CD14-positive monocyte (primary cell): Measurements from ENCODE around the gene RAI14. TPM values are rescaled to one million over a fixed set of nuclear protein-coding genes. Genes with fewer than 3 reads are reported as not detected.

ENCODE experiments used
- DNase-seq, 3 donors: peaks; one replicate each; pipeline ENCODE4 v3.0.0-alpha.2; 2011 to 2022
- H2AFZ ChIP-seq: 2 replicates; pipeline ENCODE4 v1.6.0; 2012; ENCODE audit warnings: mild to moderate bottlenecking, low read depth, low read length, inconsistent platforms; ENCODE audit not compliant: insufficient read depth, poor library complexity, severe bottlenecking
- H3K27ac ChIP-seq, 2 donors: 1 replicate in 1 of 2; 2 replicates in 1 of 2; pipeline ENCODE4 v1.5.1; 2012 to 2013; ENCODE audit warnings: low read length in 2 of 2, control low read depth in 1 of 2, inconsistent platforms in 1 of 2, low read depth in 1 of 2, mild to moderate bottlenecking in 1 of 2
- H3K27me3 ChIP-seq, 2 donors: one replicate each; pipeline versions ENCODE4 v1.6.0 to v1.6.1; 2011 to 2013; ENCODE audit warnings: low read length in 2 of 2; ENCODE audit not compliant: control insufficient read depth in 2 of 2, insufficient read depth in 2 of 2
- H3K36me3 ChIP-seq, 2 donors: replicated peaks in 1 of 2; 1 replicate in 1 of 2; 2 replicates in 1 of 2; pipeline versions ENCODE4 v1.5.1 to v1.6.1; 2012 to 2013; ENCODE audit warnings: low read length in 2 of 2, control low read depth in 1 of 2, inconsistent platforms in 1 of 2, mild to moderate bottlenecking in 1 of 2; ENCODE audit not compliant: insufficient read depth in 2 of 2, control insufficient read depth in 1 of 2
- H3K4me1 ChIP-seq, 2 donors: 1 replicate in 1 of 2; 2 replicates in 1 of 2; pipeline versions ENCODE4 v1.5.1 to v1.6.1; 2012 to 2013; ENCODE audit warnings: low read length in 2 of 2, control low read depth in 1 of 2, inconsistent platforms in 1 of 2, mild to moderate bottlenecking in 1 of 2, moderate library complexity in 1 of 2; ENCODE audit not compliant: insufficient read depth in 2 of 2, control insufficient read depth in 1 of 2
- H3K4me2 ChIP-seq: replicated peaks from 2 replicates; pipeline ENCODE3; 2012; ENCODE audit warnings: low read length, moderate library complexity, mild to moderate bottlenecking; ENCODE audit not compliant: poor library complexity, severe bottlenecking; ENCODE audit errors: extremely low read depth
- H3K4me3 ChIP-seq, 3 experiments: fragments of 200-600 bp in 1 of 3; sonication (generic) in 1 of 3; replicated peaks in 1 of 3; 1 replicate in 2 of 3; 2 replicates in 1 of 3; pipeline ENCODE4 v1.5.1; 2011 to 2013; ENCODE audit warnings: low read length in 3 of 3, mild to moderate bottlenecking in 3 of 3, control low read depth in 2 of 3, low read depth in 2 of 3, inconsistent platforms in 1 of 3, moderate library complexity in 1 of 3
- H3K79me2 ChIP-seq: 2 replicates; pipeline ENCODE4 v1.6.0; 2012; ENCODE audit warnings: mild to moderate bottlenecking, control low read depth, inconsistent platforms, low read length, moderate library complexity; ENCODE audit not compliant: insufficient read depth
- H3K9ac ChIP-seq: 2 replicates; pipeline ENCODE4 v1.6.0; 2017; ENCODE audit warnings: low read length, mild to moderate bottlenecking; ENCODE audit not compliant: insufficient read depth, poor library complexity, severe bottlenecking
- H3K9me3 ChIP-seq, 2 donors: replicated peaks in 1 of 2; 1 replicate in 1 of 2; 2 replicates in 1 of 2; pipeline versions ENCODE4 v1.5.1 to v1.6.1; 2012 to 2013; ENCODE audit warnings: low read length in 2 of 2, control low read depth in 1 of 2; ENCODE audit not compliant: control insufficient read depth in 1 of 2, insufficient read depth in 1 of 2
- H4K20me1 ChIP-seq: 2 replicates; pipeline ENCODE4 v1.6.0; 2012; ENCODE audit warnings: mild to moderate bottlenecking, low read length, control low read depth, moderate library complexity; ENCODE audit not compliant: insufficient read depth
- H3K27ac Mint-ChIP-seq, 7 donors: one replicate each; pipeline ENCODE4 v1.8.0; 2020; ENCODE audit warnings: mild to moderate bottlenecking in 7 of 7, mixed read lengths in 7 of 7, moderate library complexity in 6 of 7, inconsistent platforms in 2 of 7
- H3K27me3 Mint-ChIP-seq, 3 donors: one replicate each; pipeline ENCODE4 v1.8.0; 2021 to 2022; ENCODE audit warnings: low read depth in 3 of 3, mild to moderate bottlenecking in 3 of 3, mixed read lengths in 3 of 3, moderate library complexity in 3 of 3, inconsistent platforms in 1 of 3
- H3K36me3 Mint-ChIP-seq, 2 donors: one replicate each; pipeline ENCODE4 v1.8.0; 2020; ENCODE audit warnings: mixed read lengths in 2 of 2, inconsistent platforms in 1 of 2, mild to moderate bottlenecking in 1 of 2
- H3K4me1 Mint-ChIP-seq: one replicate; pipeline ENCODE4 v1.8.0; 2020; ENCODE audit warnings: mild to moderate bottlenecking, mixed read lengths
- H3K4me3 Mint-ChIP-seq, 2 donors: one replicate each; pipeline ENCODE4 v1.8.0; 2020; ENCODE audit warnings: mild to moderate bottlenecking in 2 of 2, mixed read lengths in 2 of 2, moderate library complexity in 1 of 2
- H3K9me3 Mint-ChIP-seq, 7 donors: one replicate each; pipeline ENCODE4 v1.8.0; 2020 to 2022; ENCODE audit warnings: mixed read lengths in 7 of 7, mild to moderate bottlenecking in 6 of 7, moderate library complexity in 6 of 7, inconsistent platforms in 2 of 7
- CTCF ChIP-seq: fragments of 200-600 bp; IDR thresholded peaks from one replicate; pipeline ENCODE4 v1.8.0; 2022; ENCODE audit warnings: antibody characterized with exemption, mild to moderate bottlenecking
- WGBS: methylation state at CpG from one replicate; pipeline ENCODE4 v1.1.5; 2013; ENCODE audit warnings: missing lambda C conversion rate; ENCODE audit not compliant: insufficient coverage; 5-methylcytosine and 5-hydroxymethylcytosine counted together
- intact Hi-C, 2 donors: fragments of 100-400 bp; cut with micrococcal nuclease; formaldehyde crosslinking; loops; one replicate each; pipeline versions ENCODE4 v1.15.0 to v1.15.1; 2023
- polyA plus RNA-seq, 3 donors: library from polyadenylated mRNA; depleted of rRNA in 1 of 3; unstranded in 2 of 3; stranded (reverse) in 1 of 3; fragments of 300-500 nt in 2 of 3; fragments of >200 nt in 1 of 3; fragmentation: Illumina TruSeq in 2 of 3; gene quantifications; 1 replicate in 2 of 3; 2 replicates in 1 of 3; pipeline ENCODE4 v1.2.3, GENCODE V29; 2012 to 2021

Gene RAI14
- polyA plus RNA-seq, 3 donors: 0.08 TPM; not detected in 2

- Mint-ChIP-seq H3K27me3 (peaks cover 7 to 27% (median 25%) of the 10 kb centered on the region in 3 donors), H3K4me1 (peaks cover 12% of the 10 kb centered on the region), H3K36me3 (no peaks in the 10 kb centered on the region), H3K9me3 (peaks cover 0 to 4% (median 0%) of the 10 kb centered on the region in 7 donors), H3K4me3 (no peak overlapping the region), H3K27ac (no peak overlapping the region)
- no peak for TF ChIP-seq CTCF
- no peak for DNase-seq
- H3K27ac ChIP-seq: no peak overlapping the region
- no peaks in the 10 kb centered on the region for H3K79me2 ChIP-seq
- peaks cover 8 to 15% of the 10 kb centered on the region in 2 donors for H3K4me1 ChIP-seq
- H3K9ac ChIP-seq: no peak overlapping the region
- WGBS: 96% methylated on average over 6 of the region's 7 CpGs
- H3K4me2 ChIP-seq: no peak overlapping the region
- H2AFZ ChIP-seq: no peak overlapping the region
- H3K4me3 ChIP-seq: no peak overlapping the region
- intact Hi-C loops: no loop called here
- H3K9me3 ChIP-seq: no peaks in the 10 kb centered on the region
- H4K20me1 ChIP-seq: no peaks in the 10 kb centered on the region
- H3K36me3 ChIP-seq: no peaks in the 10 kb centered on the region
- peaks cover 0 to 15% of the 10 kb centered on the region in 2 donors for H3K27me3 ChIP-seq
Observed at GRCh38 chr5:34842554-34842953, 186.4 kb downstream of the RAI14 start.

GRCh38 chr5:34843497-34843896 is 187.4 kb downstream of the RAI14 start:
- Mint-ChIP-seq H3K36me3 (no peaks in the 10 kb centered on the region), H3K9me3 (peaks cover 0 to 4% (median 2%) of the 10 kb centered on the region in 7 donors), H3K27ac (no peak overlapping the region), H3K27me3 (peaks cover 10 to 24% (median 24%) of the 10 kb centered on the region in 3 donors), H3K4me3 (no peak overlapping the region), H3K4me1 (peaks cover 11% of the 10 kb centered on the region)
- H4K20me1 ChIP-seq: no peaks in the 10 kb centered on the region
- DNase-seq: no peak
- no peaks in the 10 kb centered on the region for H3K9me3 ChIP-seq
- intact Hi-C loops: no loop called here
- no peak overlapping the region for H3K4me2 ChIP-seq
- H3K4me1 ChIP-seq: peaks cover 6 to 14% of the 10 kb centered on the region in 2 donors
- no peak overlapping the region for H3K27ac ChIP-seq
- TF ChIP-seq CTCF: no peak
- H3K36me3 ChIP-seq: no peaks in the 10 kb centered on the region
- H2AFZ ChIP-seq: no peak overlapping the region
- H3K4me3 ChIP-seq: no peak overlapping the region
- H3K9ac ChIP-seq: no peak overlapping the region
- H3K27me3 ChIP-seq: peaks cover 0 to 10% of the 10 kb centered on the region in 2 donors
- no peaks in the 10 kb centered on the region for H3K79me2 ChIP-seq
- 20% methylated on average over 1 of the region's 2 CpGs for WGBS
